ENCODE measurements around the gene ARHGAP44.

ARHGAP44 gene

GRCh38 chr17:12922120-12922519 lies 132.8 kb downstream of the ARHGAP44 start:
- Histone ChIP-seq H3K36me3 (replicated peaks; ENCODE audit: low read depth, low read length) (peaks cover 3% of the 10 kb centered on the region), H3K79me2 (ENCODE audit: low read length) (no peaks in the 10 kb centered on the region)
- no peak for TF ChIP-seq EZH2phosphoT487 (IDR thresholded peaks at IDR 0.05; ENCODE audit: low read depth)
- TF ChIP-seq, protein P1, sequence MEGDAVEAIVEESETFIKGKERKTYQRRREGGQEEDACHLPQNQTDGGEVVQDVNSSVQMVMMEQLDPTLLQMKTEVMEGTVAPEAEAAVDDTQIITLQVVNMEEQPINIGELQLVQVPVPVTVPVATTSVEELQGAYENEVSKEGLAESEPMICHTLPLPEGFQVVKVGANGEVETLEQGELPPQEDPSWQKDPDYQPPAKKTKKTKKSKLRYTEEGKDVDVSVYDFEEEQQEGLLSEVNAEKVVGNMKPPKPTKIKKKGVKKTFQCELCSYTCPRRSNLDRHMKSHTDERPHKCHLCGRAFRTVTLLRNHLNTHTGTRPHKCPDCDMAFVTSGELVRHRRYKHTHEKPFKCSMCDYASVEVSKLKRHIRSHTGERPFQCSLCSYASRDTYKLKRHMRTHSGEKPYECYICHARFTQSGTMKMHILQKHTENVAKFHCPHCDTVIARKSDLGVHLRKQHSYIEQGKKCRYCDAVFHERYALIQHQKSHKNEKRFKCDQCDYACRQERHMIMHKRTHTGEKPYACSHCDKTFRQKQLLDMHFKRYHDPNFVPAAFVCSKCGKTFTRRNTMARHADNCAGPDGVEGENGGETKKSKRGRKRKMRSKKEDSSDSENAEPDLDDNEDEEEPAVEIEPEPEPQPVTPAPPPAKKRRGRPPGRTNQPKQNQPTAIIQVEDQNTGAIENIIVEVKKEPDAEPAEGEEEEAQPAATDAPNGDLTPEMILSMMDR (IDR thresholded peaks at IDR 0.05; ENCODE audit: low read depth, low read length) = no peak

GRCh38 chr17:12924614-12925013 lies 135.3 kb downstream of the ARHGAP44 start:
- Histone ChIP-seq H3K36me3 (replicated peaks; ENCODE audit: low read depth, low read length) (peaks cover 3% of the 10 kb centered on the region), H3K9me3 (ENCODE audit: insufficient read depth, low read length) (no peaks in the 10 kb centered on the region), H3K4me2 (ENCODE audit: low read length) (no peak overlapping the region), H3K27me3 (ENCODE audit: low read depth, low read length) (no peaks in the 10 kb centered on the region), H3K27ac (ENCODE audit: low read length) (no peak overlapping the region), H3K4me3 (ENCODE audit: low read length) (no peak overlapping the region), H3K9ac (ENCODE audit: low read length) (no peak overlapping the region), H3K4me1 (ENCODE audit: low read length) (no peaks in the 10 kb centered on the region), H4K20me1 (ENCODE audit: insufficient read depth, low read length) (no peaks in the 10 kb centered on the region), H2AFZ (ENCODE audit: low read depth, low read length) (no peak overlapping the region), H3K79me2 (ENCODE audit: low read length) (no peaks in the 10 kb centered on the region)
- TF ChIP-seq, protein P1 (IDR thresholded peaks at IDR 0.05; ENCODE audit: low read depth, low read length) = no peak
- TF ChIP-seq EZH2phosphoT487 (IDR thresholded peaks at IDR 0.05; ENCODE audit: low read depth) = no peak

More at GRCh38 chr17:12922120-12922519, 132.8 kb downstream of the ARHGAP44 start:
- Histone ChIP-seq H3K9ac (ENCODE audit: low read length) (no peak overlapping the region), H3K4me3 (ENCODE audit: low read length) (no peak overlapping the region), H3K4me1 (ENCODE audit: low read length) (no peaks in the 10 kb centered on the region), H3K4me2 (ENCODE audit: low read length) (no peak overlapping the region), H3K27me3 (ENCODE audit: low read depth, low read length) (no peaks in the 10 kb centered on the region), H2AFZ (ENCODE audit: low read depth, low read length) (no peak overlapping the region), H4K20me1 (ENCODE audit: insufficient read depth, low read length) (no peaks in the 10 kb centered on the region), H3K9me3 (ENCODE audit: insufficient read depth, low read length) (no peaks in the 10 kb centered on the region), H3K27ac (ENCODE audit: low read length) (no peak overlapping the region)

DNA sequence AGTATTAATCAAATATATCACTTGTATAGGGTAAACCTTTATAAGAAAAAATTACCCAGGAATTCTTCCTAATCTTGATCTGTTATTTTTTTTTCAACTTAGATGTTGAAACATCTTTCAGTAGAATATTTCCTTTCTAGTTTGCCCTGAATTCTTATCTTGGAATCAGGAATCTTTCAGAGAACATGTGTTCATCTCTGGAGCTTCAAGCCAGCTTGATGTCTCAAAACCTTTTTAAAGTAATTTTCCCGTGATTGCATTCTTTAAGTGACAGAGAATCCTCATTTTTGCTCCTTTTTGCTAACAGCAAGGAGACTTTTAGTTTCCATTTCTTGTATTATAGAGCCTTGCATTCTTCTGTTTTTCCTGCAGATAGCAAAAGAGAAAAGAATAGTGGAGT lies 137.7 kb downstream of the ARHGAP44 start:
- Histone ChIP-seq H3K27me3 (ENCODE audit: low read depth, low read length) (no peaks in the 10 kb centered on the region), H3K4me3 (ENCODE audit: low read length) (no peak overlapping the region), H3K9ac (ENCODE audit: low read length) (no peak overlapping the region), H4K20me1 (ENCODE audit: insufficient read depth, low read length) (no peaks in the 10 kb centered on the region), H3K36me3 (replicated peaks; ENCODE audit: low read depth, low read length) (peaks cover 3% of the 10 kb centered on the region), H3K4me1 (ENCODE audit: low read length) (no peaks in the 10 kb centered on the region), H2AFZ (ENCODE audit: low read depth, low read length) (no peak overlapping the region), H3K4me2 (ENCODE audit: low read length) (no peak overlapping the region), H3K27ac (ENCODE audit: low read length) (no peak overlapping the region), H3K9me3 (ENCODE audit: insufficient read depth, low read length) (no peaks in the 10 kb centered on the region), H3K79me2 (ENCODE audit: low read length) (no peaks in the 10 kb centered on the region)
- no peak for TF ChIP-seq EZH2phosphoT487 (IDR thresholded peaks at IDR 0.05; ENCODE audit: low read depth)
- TF ChIP-seq, protein P1 (IDR thresholded peaks at IDR 0.05; ENCODE audit: low read depth, low read length) = no peak

- no peak overlapping the region for H3K4me2 ChIP-seq (ENCODE audit: low read length)
Observed at GRCh38 chr17:12927541-12928425, 138.5 kb downstream of the ARHGAP44 start.

More at GRCh38 chr17:12927541-12928425, 138.5 kb downstream of the ARHGAP44 start:
- H3K36me3 ChIP-seq (replicated peaks; ENCODE audit: low read depth, low read length) = peaks cover 3% of the 10 kb centered on the region
- no peak overlapping the region for H3K4me3 ChIP-seq (ENCODE audit: low read length)
- no peak overlapping the region for H3K9ac ChIP-seq (ENCODE audit: low read length)
- TF ChIP-seq, protein P1 (IDR thresholded peaks at IDR 0.05; ENCODE audit: low read depth, low read length) = no peak
- TF ChIP-seq EZH2phosphoT487 (IDR thresholded peaks at IDR 0.05; ENCODE audit: low read depth) = no peak
- H3K79me2 ChIP-seq (ENCODE audit: low read length) = no peaks in the 10 kb centered on the region
- H3K9me3 ChIP-seq (ENCODE audit: insufficient read depth, low read length) = no peaks in the 10 kb centered on the region
- no peak overlapping the region for H3K27ac ChIP-seq (ENCODE audit: low read length)
- H2AFZ ChIP-seq (ENCODE audit: low read depth, low read length) = no peak overlapping the region
- H3K27me3 ChIP-seq (ENCODE audit: low read depth, low read length) = no peaks in the 10 kb centered on the region
- no peaks in the 10 kb centered on the region for H4K20me1 ChIP-seq (ENCODE audit: insufficient read depth, low read length)
- H3K4me1 ChIP-seq (ENCODE audit: low read length) = no peaks in the 10 kb centered on the region
